Activated CD8-positive, alpha-beta T cell treated with anti-CD3 and anti-CD28 coated beads, Interleukin-2, amount 10 ng/mL, durations not matched to agents 7 days and 5 days (primary cell): ENCODE measurements around the gene SLC9A2. TPM values are rescaled to one million over a fixed set of nuclear protein-coding genes. Genes with fewer than 3 reads are reported as not detected.

Experiments
- ATAC-seq: fragments of 150-1000 bp; cut with Tn5 transposase; one replicate; pipeline ENCODE4 v1.10.0; 2021; ENCODE audit warnings: moderate library complexity
- CTCF ChIA-PET: fragments of 350-600 bp; sonication (Branson Sonifier 250); formaldehyde crosslinking; loops from one replicate; lab custom pipeline; 2021; ENCODE audit warnings: antibody characterized with exemption; lab: Charles Lee
- POLR2A ChIA-PET: fragments of 350-600 bp; sonication (Branson Sonifier 250); formaldehyde crosslinking; loops from one replicate; lab custom pipeline; 2021; ENCODE audit warnings: antibody characterized with exemption; lab: Charles Lee
- DNase-seq: peaks from one replicate; pipeline ENCODE4 v3.0.0-alpha.2; 2020
- H3K27ac Mint-ChIP-seq: one replicate; pipeline ENCODE4 v1.8.0; 2021; ENCODE audit warnings: mild to moderate bottlenecking, mixed read lengths
- H3K27me3 Mint-ChIP-seq: one replicate; pipeline ENCODE4 v1.8.0; 2021; ENCODE audit warnings: low read depth, mixed read lengths
- H3K36me3 Mint-ChIP-seq: one replicate; pipeline ENCODE4 v1.8.0; 2021; ENCODE audit warnings: low read depth, mixed read lengths
- H3K4me1 Mint-ChIP-seq: one replicate; pipeline ENCODE4 v1.8.0; 2021; ENCODE audit warnings: low read depth, mixed read lengths
- H3K4me3 Mint-ChIP-seq: one replicate; pipeline ENCODE4 v1.8.0; 2021; ENCODE audit warnings: mild to moderate bottlenecking, mixed read lengths
- H3K9me3 Mint-ChIP-seq: one replicate; pipeline ENCODE4 v1.8.0; 2022; ENCODE audit warnings: mixed read lengths; ENCODE audit not compliant: insufficient read depth
- total RNA-seq, 2 experiments: library from RNA; stranded (reverse); gene quantifications; one replicate each; pipeline ENCODE4 v1.2.3, GENCODE V29; 2021

Gene SLC9A2
- total RNA-seq, 2 experiments from 2014 or later, result not detected

DNA sequence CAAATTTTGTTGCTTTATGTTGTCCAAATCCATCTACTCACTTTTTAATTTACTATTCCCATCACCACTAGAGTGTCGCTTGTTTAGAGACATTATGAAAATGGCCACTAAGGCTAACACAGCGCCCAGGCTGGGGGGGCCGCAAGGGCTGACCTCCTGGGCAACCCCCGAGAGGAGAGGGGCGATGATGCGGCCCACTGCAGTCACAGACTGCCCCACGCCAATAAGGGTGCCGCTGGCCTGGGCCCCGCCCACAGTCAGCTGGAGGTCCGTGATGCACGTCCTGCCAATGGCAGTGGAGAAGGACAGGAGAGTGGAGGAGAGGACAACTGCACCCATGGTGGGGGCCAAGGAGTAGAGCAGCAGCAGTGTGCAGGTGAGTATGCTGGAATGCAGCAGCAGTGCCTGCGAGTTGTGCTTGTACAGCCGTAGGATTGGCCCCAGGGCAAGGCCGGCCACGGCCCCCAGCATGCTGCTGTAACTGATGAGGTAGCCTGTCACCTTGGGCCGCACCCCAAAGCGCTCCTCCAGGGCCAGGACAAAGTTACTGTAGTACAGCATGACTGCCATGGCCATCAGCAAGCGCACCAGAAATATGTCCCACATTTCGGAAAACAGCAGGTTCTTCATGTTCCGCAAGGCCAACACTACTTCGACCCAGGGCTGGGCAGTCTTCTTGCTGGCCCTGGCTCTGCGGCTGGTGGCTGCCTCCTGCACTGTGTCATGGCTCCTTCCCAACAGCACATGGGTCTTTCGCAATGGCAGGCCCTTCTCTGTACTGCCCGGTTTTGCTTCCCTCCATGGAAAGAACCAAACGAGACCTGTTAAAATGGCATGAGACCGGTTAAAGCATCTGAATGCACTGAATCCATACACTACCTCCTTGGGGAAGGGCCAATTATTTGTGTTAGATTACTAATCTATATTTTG is 99.3 kb downstream of the SLC9A2 start:
- H3K4me1 Mint-ChIP-seq, result no peaks in the 10 kb centered on the region
- H3K27ac Mint-ChIP-seq, result no peak overlapping the region
- ATAC-seq (no peak), DNase-seq (no peak)
- ChIA-PET CTCF (interaction anchor here (1.2 kb wide), 1 partner anchor 15 kb away, joined by 3 read pairs; no protein-coding TSS in a partner anchor), POLR2A (no interaction called here)
- no peaks in the 10 kb centered on the region for H3K9me3 Mint-ChIP-seq
- H3K27me3 Mint-ChIP-seq, result no peaks in the 10 kb centered on the region
- H3K4me3 Mint-ChIP-seq, result no peak overlapping the region
- H3K36me3 Mint-ChIP-seq, result peaks cover 44% of the 10 kb centered on the region

DNA sequence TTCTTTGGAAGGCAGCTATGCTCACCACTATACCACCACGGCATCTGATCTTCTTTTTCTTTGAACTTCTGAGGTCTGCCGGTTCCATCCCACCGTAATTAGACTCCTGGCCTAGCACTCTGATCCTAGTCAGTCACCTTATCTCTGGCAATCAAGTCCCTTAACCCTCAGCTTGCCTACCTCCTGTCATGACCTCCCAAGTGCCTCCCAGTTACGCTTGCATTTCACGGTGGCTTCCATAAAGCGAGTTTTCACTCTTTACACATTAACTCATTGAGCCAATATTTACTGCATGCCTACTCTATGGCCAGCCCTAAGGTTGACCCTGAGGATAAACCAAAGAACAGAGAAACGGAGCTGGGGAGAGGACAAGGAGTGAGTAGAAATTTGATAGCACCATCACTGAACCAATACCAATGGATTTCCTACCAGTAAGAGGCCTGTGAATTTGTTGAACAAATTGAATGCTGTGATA is 104.7 kb downstream of the SLC9A2 start:
- DNase-seq, result no peak
- Mint-ChIP-seq H3K9me3 (no peaks in the 10 kb centered on the region), H3K4me1 (peaks cover 5% of the 10 kb centered on the region), H3K36me3 (peaks cover 49% of the 10 kb centered on the region), H3K4me3 (no peak overlapping the region), H3K27ac (no peak overlapping the region), H3K27me3 (no peaks in the 10 kb centered on the region)
- ChIA-PET CTCF (interaction anchor here (2.7 kb wide), 1 partner anchor 30 kb away, joined by 8 read pairs; no protein-coding TSS in a partner anchor), POLR2A (no interaction called here)
- ATAC-seq, result no peak

DNA sequence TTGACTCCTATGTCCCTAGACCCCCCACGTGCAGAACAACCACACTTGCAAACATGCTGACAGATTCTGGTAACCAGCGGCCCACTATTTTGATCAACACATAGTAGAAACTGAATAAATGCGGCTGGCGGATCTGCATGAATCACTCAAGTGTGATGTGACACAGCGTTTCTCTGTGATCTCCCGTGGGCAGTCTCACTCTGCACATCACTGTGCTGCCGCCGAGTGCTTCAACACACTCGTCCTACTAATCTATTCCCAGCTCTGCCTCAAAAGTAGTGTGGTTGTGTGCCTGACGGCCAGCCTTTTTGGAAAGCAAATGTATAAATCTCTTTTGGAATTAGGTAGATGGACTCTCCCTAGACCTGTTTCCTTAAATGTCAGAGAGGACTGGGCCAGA is 105.2 kb downstream of the SLC9A2 start:
- H3K4me1 Mint-ChIP-seq, result peaks cover 5% of the 10 kb centered on the region
- no peaks in the 10 kb centered on the region for H3K9me3 Mint-ChIP-seq
- DNase-seq (no peak), ATAC-seq (no peak)
- no peaks in the 10 kb centered on the region for H3K27me3 Mint-ChIP-seq
- POLR2A ChIA-PET, result interaction anchor here (1.3 kb wide), 1 partner anchor 12 kb away, joined by 3 read pairs; a partner anchor contains a TSS
- H3K36me3 Mint-ChIP-seq, result peaks cover 45% of the 10 kb centered on the region
- H3K27ac Mint-ChIP-seq, result no peak overlapping the region
- CTCF ChIA-PET, result interaction anchor here (2.7 kb wide), 1 partner anchor 29 kb away, joined by 8 read pairs; no protein-coding TSS in a partner anchor
- H3K4me3 Mint-ChIP-seq, result no peak overlapping the region

DNA sequence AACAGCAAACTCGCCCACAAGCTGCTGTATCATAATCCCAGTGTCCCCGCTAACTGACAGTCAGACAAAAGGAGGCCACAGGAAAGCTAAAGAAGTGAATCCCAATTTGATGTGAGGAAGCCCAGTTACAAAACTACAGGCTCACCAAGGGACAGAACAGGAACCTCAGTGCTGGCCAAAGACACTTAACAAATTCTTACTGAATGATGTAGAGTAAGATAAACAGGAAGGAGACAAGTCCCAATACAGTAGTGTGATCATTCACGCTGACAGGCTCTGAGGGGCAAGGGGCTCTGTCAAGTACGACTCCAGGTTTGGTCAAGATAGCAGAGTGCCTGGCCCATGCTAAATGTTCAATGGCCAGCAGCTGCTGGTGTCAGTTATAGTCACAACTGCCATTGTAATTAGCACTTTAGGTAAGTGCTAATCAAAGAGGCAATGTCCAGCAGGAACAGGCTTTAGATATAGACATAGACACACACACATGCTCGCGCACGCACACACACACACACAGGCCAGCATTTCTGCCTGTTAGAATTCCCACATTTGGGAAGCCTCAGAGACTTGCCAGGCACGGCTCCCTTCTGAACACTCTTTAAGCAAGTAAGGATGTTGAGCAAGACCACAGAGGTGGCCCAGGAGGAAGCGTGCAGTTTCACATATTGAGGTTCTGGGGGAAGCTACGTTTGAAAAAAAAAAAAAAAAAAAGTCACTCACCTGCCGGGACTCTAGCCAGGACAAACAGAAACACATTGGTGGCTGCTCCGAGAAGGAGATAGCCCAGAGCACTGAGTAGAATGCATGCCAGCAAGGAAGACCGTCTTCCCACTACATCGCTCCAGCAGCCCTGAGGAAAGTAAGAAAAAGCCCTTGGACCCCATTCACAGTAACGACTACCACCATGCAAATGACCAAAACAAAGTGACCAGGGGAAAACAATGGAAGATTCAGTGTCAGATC is 107.1 kb downstream of the SLC9A2 start:
- no peak for ATAC-seq
- ChIA-PET POLR2A (no interaction called here), CTCF (interaction anchor here (1.2 to 2.7 kb wide), 2 partner anchors 9 to 27 kb away, joined by 3 to 8 read pairs; no protein-coding TSS in a partner anchor)
- Mint-ChIP-seq H3K27ac (no peak overlapping the region), H3K4me1 (peaks cover 5% of the 10 kb centered on the region), H3K27me3 (no peaks in the 10 kb centered on the region), H3K9me3 (no peaks in the 10 kb centered on the region), H3K4me3 (no peak overlapping the region), H3K36me3 (peaks cover 32% of the 10 kb centered on the region)
- no peak for DNase-seq

DNA sequence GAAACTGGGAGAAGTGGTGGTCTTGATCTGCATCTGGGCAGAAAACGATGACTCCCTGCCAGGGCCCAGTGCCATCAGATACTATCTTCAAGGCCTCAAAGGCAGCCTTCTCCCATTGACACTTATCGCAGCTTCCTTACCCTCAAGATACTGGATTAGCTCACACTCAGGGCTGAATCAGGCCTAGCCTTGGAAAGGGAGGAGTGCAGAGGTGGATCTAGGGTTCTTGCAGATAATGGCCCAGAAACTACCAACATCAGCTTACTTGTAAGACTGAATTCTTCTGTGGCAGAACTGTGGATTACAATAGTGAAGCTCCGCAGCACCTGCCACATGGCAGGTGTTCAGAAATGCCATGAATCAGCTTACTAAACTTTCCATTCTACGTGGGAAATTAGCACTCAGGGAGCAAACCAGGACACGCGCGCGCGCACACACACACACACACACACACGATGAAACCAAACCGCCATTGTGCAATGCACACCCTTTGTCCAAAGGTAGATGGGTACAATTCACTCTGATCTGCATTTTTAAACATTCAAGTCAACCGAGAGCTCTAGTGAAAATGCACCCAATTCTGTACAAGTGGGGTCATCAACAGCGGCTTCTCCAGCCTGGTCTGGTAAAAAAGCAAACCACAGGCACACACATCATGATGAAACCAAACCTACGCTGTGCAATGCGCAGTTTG is 116.2 kb downstream of the SLC9A2 start:
- CTCF ChIA-PET, result interaction anchor here (0.8 to 5.7 kb wide), 5 partner anchors 10 to 265 kb away, joined by 3 to 56 read pairs (median 4); no protein-coding TSS in a partner anchor
- Mint-ChIP-seq H3K9me3 (no peaks in the 10 kb centered on the region), H3K4me1 (peaks cover 30% of the 10 kb centered on the region), H3K27ac (peak overlapping the region; percentile 49), H3K4me3 (peak overlapping the region; percentile 92), H3K27me3 (no peaks in the 10 kb centered on the region), H3K36me3 (peaks cover 9% of the 10 kb centered on the region)
- DNase-seq, result no peak
- no peak for ATAC-seq
- POLR2A ChIA-PET, result interaction anchor here (1.4 to 1.6 kb wide), 2 partner anchors 8 to 10 kb away, joined by 3 to 5 read pairs; no protein-coding TSS in a partner anchor

DNA sequence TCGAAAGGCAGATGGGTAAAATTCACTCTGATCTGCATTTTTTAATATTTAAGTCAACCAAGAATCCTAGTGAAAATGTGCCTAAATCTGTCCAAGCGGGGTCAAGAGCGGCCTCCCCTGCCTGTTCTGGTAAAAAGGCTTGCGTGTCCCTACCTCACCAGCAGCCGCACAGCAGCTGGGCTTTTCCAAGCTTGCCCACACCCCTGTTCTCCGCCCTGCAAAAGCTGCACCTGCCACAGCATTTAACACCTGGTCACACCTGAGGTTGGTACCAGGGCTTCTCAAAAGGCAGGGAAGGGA is 116.7 kb downstream of the SLC9A2 start:
- ChIA-PET CTCF (interaction anchor here (1.4 to 5.7 kb wide), 3 partner anchors 16 to 265 kb away, joined by 4 to 56 read pairs (median 9); no protein-coding TSS in a partner anchor), POLR2A (interaction anchor here (1.4 to 1.6 kb wide), 2 partner anchors 8 to 11 kb away, joined by 3 to 5 read pairs; no protein-coding TSS in a partner anchor)
- H3K9me3 Mint-ChIP-seq, result no peaks in the 10 kb centered on the region
- ATAC-seq, result no peak
- H3K4me1 Mint-ChIP-seq, result peaks cover 30% of the 10 kb centered on the region
- peak overlapping the region; percentile 88 for H3K27ac Mint-ChIP-seq
- peaks cover 6% of the 10 kb centered on the region for H3K36me3 Mint-ChIP-seq
- DNase-seq, result no peak
- H3K4me3 Mint-ChIP-seq, result peak overlapping the region; percentile 92
- H3K27me3 Mint-ChIP-seq, result no peaks in the 10 kb centered on the region

DNA sequence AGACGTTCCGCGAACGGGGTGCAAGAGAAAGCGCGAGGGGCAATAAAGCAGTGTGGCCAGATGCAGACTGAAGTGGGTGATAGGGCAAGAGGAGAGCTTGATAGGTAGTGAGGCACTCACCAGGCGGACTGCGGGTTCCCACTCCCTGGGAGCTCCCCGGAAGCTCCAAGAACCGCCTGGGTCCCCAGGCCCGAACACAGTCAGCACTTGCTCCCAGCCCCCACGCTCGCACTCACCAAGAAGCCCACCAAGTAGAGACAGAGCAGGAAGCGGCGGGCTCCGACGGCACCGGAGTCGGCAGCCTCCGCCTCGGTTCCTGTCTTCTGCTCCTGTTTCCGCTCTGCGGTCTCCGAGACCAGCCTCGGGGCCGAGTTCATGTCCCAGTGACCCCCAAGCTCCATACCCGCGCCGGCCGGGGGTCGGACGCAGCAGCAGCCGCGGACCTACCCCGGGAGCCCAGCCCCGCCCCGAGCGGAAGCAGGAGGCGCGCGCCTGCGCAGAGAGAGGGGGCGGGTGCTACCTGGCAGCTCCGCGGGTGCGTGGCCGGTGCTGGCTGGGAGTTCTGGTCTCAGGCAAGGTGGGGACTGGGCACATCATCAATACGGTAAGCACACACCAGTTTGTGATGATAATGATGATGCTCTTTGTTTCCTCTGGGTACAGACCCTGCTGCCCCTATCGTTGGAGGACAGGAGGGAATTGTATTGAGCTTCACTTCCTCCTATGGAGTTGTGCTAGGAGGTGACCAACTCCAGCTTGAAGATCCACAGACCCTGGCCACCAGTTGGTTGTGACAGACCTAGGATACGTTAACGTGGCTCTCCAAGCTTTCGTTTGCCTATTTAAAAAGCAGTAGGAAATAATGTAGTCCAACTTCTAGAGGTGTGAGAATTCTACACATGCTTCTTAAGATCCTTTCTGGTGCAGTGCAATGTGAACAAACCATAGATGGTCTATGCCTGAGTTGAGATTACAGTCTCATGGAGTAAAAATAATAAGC is 117.4 kb downstream of the SLC9A2 start:
- ATAC-seq (peak; percentile 97), DNase-seq (peak; percentile 87)
- H3K4me3 Mint-ChIP-seq, result peak overlapping the region; percentile 92
- peaks cover 30% of the 10 kb centered on the region for H3K4me1 Mint-ChIP-seq
- H3K27me3 Mint-ChIP-seq, result no peaks in the 10 kb centered on the region
- no peaks in the 10 kb centered on the region for H3K9me3 Mint-ChIP-seq
- H3K27ac Mint-ChIP-seq, result peak overlapping the region; percentile 88
- ChIA-PET CTCF (interaction anchor here (0.7 to 5.7 kb wide), 6 partner anchors 16 to 266 kb away, joined by 3 to 56 read pairs (median 4); no protein-coding TSS in a partner anchor), POLR2A (interaction anchor here (0.6 to 1.6 kb wide), 3 partner anchors 9 to 593 kb away, joined by 3 to 5 read pairs (median 3); no protein-coding TSS in a partner anchor)
- peaks cover 2% of the 10 kb centered on the region for H3K36me3 Mint-ChIP-seq

DNA sequence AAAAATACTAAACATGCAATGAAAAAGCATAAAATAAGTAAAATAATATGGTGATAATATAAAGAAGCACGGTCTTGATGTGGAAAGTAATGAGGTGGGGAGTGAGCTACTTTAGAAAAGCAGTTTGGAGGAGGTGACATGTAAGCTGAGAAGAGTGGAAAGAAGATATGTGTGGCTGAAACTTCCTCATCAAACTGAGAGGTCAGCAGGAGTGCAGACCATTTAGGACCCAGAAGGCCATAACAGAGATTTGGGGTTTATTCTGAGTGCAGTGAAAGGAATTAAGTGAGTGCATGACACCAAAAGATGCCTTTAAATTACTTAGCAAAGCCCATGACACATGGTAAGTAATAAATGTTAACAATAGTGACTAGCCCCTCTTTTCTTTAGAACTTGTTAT is 118.1 kb downstream of the SLC9A2 start:
- no peaks in the 10 kb centered on the region for H3K36me3 Mint-ChIP-seq
- peaks cover 30% of the 10 kb centered on the region for H3K4me1 Mint-ChIP-seq
- no peak for DNase-seq
- no peak for ATAC-seq
- H3K4me3 Mint-ChIP-seq, result peak overlapping the region; percentile 92
- no peaks in the 10 kb centered on the region for H3K9me3 Mint-ChIP-seq
- peak overlapping the region; percentile 66 for H3K27ac Mint-ChIP-seq
- ChIA-PET POLR2A (interaction anchor here (0.6 to 1.6 kb wide), 3 partner anchors 9 to 592 kb away, joined by 3 to 5 read pairs (median 3); no protein-coding TSS in a partner anchor), CTCF (interaction anchor here (1.6 to 5.7 kb wide), 3 partner anchors 15 to 265 kb away, joined by 3 to 56 read pairs (median 9); no protein-coding TSS in a partner anchor)
- H3K27me3 Mint-ChIP-seq, result no peaks in the 10 kb centered on the region

DNA sequence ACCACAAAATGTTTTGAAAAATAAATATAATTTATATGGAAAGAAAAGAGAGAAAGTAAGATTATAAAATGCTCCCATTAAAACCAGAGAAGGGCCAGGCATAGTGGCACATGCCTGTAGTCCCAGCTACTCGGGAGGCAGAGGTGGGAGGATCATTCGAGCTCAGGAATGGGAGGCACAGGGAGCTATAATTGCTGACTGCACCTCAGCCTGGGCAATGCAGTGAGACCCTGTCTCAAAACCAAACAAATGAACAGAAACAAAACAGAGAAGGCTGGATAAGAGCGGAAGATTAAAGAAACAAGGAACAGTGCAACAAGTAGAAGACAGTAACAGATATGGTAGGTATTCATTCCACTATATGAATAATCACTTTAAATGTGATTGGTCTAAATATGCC is 123.9 kb downstream of the SLC9A2 start:
- Mint-ChIP-seq H3K4me1 (no peaks in the 10 kb centered on the region), H3K27ac (no peak overlapping the region), H3K36me3 (no peaks in the 10 kb centered on the region), H3K4me3 (no peak overlapping the region), H3K9me3 (no peaks in the 10 kb centered on the region), H3K27me3 (no peaks in the 10 kb centered on the region)
- ChIA-PET CTCF (interaction anchor here (4.6 kb wide), 1 partner anchor 10 kb away, joined by 28 read pairs; no protein-coding TSS in a partner anchor), POLR2A (no interaction called here)
- ATAC-seq (no peak), DNase-seq (no peak)
